ENCODE data around the gene DIAPH3. TPM values are rescaled to one million over a fixed set of nuclear protein-coding genes. Genes with fewer than 3 reads are reported as not detected.

DIAPH3 gene
- total RNA-seq, 1 experiment from 2014 or later = 27.6 TPM

DNA sequence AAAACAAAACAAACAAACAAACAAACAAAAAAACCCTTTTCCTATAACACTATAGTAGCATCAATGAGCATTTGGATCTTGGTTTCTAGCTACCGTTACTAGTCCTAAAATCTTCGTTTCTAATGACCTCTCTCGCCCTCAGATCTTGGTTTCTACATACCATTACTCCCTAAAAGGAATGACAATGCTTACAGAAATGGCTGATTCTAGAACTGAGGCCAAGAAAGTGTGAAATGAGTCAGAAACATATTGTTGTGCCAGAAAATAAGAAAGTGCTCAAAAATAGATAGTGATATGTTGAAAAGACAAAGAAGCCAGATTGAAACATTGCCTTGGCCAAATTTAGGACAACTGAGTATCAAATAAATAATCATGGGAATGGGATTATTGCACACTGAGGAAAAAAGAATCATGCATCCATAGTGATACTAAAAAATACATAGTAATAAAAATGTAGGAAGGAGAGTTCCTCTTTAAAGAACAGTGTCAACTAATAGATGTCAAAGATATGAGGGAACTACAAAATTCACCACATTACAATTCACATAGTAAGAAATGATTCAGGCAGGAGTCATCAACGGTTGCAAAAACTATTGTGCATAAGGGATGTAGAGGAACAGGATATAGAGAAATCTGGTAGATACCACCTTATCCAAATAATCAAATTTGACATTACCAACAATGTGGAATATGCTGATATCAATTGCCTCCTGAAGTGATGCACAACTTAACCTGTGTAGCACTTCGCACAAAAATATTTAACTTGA lies 386.6 kb downstream of the DIAPH3 start:
- H3K36me3 Mint-ChIP-seq = no peaks in the 10 kb centered on the region
- POLR2A ChIA-PET = no interaction called here
- no peaks in the 10 kb centered on the region for H3K9me3 Mint-ChIP-seq
- CTCF ChIA-PET = no interaction called here
- no peak overlapping the region for H3K4me3 Mint-ChIP-seq
- no peak for DNase-seq (ENCODE audit: low spot score)
- no peak overlapping the region for H3K27ac Mint-ChIP-seq
- no peak for ATAC-seq
- H3K4me1 Mint-ChIP-seq = 0 out of 2 replicates have a peak, but pooled peaks cover 3% of the 10 kb centered on the region
- TF ChIP-seq, protein P1, sequence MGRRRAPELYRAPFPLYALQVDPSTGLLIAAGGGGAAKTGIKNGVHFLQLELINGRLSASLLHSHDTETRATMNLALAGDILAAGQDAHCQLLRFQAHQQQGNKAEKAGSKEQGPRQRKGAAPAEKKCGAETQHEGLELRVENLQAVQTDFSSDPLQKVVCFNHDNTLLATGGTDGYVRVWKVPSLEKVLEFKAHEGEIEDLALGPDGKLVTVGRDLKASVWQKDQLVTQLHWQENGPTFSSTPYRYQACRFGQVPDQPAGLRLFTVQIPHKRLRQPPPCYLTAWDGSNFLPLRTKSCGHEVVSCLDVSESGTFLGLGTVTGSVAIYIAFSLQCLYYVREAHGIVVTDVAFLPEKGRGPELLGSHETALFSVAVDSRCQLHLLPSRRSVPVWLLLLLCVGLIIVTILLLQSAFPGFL (CRISPR knock-in tag; IDR thresholded peaks at IDR 0.05; ENCODE audit: borderline replicate concordance) = no peak
- TF ChIP-seq MXD4 (CRISPR knock-in tag; IDR thresholded peaks at IDR 0.05; ENCODE audit: borderline replicate concordance) = no peak
- no peak for TF ChIP-seq GTF2I (CRISPR knock-in tag; conservative IDR thresholded peaks at IDR 0.05)
- TF ChIP-seq, protein P2, sequence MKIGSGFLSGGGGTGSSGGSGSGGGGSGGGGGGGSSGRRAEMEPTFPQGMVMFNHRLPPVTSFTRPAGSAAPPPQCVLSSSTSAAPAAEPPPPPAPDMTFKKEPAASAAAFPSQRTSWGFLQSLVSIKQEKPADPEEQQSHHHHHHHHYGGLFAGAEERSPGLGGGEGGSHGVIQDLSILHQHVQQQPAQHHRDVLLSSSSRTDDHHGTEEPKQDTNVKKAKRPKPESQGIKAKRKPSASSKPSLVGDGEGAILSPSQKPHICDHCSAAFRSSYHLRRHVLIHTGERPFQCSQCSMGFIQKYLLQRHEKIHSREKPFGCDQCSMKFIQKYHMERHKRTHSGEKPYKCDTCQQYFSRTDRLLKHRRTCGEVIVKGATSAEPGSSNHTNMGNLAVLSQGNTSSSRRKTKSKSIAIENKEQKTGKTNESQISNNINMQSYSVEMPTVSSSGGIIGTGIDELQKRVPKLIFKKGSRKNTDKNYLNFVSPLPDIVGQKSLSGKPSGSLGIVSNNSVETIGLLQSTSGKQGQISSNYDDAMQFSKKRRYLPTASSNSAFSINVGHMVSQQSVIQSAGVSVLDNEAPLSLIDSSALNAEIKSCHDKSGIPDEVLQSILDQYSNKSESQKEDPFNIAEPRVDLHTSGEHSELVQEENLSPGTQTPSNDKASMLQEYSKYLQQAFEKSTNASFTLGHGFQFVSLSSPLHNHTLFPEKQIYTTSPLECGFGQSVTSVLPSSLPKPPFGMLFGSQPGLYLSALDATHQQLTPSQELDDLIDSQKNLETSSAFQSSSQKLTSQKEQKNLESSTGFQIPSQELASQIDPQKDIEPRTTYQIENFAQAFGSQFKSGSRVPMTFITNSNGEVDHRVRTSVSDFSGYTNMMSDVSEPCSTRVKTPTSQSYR (CRISPR knock-in tag; IDR thresholded peaks at IDR 0.05) = no peak
- no peak for TF ChIP-seq NFE2L1 (CRISPR knock-in tag; IDR thresholded peaks at IDR 0.05)
- TF ChIP-seq ELF4 (CRISPR knock-in tag; IDR thresholded peaks at IDR 0.05; ENCODE audit: low read depth) = no peak
- TF ChIP-seq FOXJ3 (CRISPR knock-in tag; IDR thresholded peaks at IDR 0.05; ENCODE audit: borderline replicate concordance) = no peak
- no peak for TF ChIP-seq GRHL2 (CRISPR knock-in tag; IDR thresholded peaks at IDR 0.05; ENCODE audit: insufficient replicate concordance, severe bottlenecking)
- TF ChIP-seq, protein P3, sequence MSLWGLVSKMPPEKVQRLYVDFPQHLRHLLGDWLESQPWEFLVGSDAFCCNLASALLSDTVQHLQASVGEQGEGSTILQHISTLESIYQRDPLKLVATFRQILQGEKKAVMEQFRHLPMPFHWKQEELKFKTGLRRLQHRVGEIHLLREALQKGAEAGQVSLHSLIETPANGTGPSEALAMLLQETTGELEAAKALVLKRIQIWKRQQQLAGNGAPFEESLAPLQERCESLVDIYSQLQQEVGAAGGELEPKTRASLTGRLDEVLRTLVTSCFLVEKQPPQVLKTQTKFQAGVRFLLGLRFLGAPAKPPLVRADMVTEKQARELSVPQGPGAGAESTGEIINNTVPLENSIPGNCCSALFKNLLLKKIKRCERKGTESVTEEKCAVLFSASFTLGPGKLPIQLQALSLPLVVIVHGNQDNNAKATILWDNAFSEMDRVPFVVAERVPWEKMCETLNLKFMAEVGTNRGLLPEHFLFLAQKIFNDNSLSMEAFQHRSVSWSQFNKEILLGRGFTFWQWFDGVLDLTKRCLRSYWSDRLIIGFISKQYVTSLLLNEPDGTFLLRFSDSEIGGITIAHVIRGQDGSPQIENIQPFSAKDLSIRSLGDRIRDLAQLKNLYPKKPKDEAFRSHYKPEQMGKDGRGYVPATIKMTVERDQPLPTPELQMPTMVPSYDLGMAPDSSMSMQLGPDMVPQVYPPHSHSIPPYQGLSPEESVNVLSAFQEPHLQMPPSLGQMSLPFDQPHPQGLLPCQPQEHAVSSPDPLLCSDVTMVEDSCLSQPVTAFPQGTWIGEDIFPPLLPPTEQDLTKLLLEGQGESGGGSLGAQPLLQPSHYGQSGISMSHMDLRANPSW (CRISPR knock-in tag; conservative IDR thresholded peaks at IDR 0.05; ENCODE audit: low read depth) = no peak
- TF ChIP-seq MAX (CRISPR knock-in tag; IDR thresholded peaks at IDR 0.05) = no peak
- TF ChIP-seq, protein P4, sequence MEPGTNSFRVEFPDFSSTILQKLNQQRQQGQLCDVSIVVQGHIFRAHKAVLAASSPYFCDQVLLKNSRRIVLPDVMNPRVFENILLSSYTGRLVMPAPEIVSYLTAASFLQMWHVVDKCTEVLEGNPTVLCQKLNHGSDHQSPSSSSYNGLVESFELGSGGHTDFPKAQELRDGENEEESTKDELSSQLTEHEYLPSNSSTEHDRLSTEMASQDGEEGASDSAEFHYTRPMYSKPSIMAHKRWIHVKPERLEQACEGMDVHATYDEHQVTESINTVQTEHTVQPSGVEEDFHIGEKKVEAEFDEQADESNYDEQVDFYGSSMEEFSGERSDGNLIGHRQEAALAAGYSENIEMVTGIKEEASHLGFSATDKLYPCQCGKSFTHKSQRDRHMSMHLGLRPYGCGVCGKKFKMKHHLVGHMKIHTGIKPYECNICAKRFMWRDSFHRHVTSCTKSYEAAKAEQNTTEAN (CRISPR knock-in tag; IDR thresholded peaks at IDR 0.05) = no peak
- TF ChIP-seq FOXP1 (CRISPR knock-in tag; IDR thresholded peaks at IDR 0.05; ENCODE audit: borderline replicate concordance) = no peak
- TF ChIP-seq ZNF425 (CRISPR knock-in tag; conservative IDR thresholded peaks at IDR 0.05) = no peak
- no peak for TF ChIP-seq ZNF219 (CRISPR knock-in tag; IDR thresholded peaks at IDR 0.05; ENCODE audit: borderline replicate concordance)
- no peak for TF ChIP-seq JUN (CRISPR knock-in tag; IDR thresholded peaks at IDR 0.05)
- TF ChIP-seq, protein P5, sequence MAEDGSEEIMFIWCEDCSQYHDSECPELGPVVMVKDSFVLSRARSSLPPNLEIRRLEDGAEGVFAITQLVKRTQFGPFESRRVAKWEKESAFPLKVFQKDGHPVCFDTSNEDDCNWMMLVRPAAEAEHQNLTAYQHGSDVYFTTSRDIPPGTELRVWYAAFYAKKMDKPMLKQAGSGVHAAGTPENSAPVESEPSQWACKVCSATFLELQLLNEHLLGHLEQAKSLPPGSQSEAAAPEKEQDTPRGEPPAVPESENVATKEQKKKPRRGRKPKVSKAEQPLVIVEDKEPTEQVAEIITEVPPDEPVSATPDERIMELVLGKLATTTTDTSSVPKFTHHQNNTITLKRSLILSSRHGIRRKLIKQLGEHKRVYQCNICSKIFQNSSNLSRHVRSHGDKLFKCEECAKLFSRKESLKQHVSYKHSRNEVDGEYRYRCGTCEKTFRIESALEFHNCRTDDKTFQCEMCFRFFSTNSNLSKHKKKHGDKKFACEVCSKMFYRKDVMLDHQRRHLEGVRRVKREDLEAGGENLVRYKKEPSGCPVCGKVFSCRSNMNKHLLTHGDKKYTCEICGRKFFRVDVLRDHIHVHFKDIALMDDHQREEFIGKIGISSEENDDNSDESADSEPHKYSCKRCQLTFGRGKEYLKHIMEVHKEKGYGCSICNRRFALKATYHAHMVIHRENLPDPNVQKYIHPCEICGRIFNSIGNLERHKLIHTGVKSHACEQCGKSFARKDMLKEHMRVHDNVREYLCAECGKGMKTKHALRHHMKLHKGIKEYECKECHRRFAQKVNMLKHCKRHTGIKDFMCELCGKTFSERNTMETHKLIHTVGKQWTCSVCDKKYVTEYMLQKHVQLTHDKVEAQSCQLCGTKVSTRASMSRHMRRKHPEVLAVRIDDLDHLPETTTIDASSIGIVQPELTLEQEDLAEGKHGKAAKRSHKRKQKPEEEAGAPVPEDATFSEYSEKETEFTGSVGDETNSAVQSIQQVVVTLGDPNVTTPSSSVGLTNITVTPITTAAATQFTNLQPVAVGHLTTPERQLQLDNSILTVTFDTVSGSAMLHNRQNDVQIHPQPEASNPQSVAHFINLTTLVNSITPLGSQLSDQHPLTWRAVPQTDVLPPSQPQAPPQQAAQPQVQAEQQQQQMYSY (CRISPR knock-in tag; IDR thresholded peaks at IDR 0.05) = no peak
- TF ChIP-seq USF1 (CRISPR knock-in tag; IDR thresholded peaks at IDR 0.05) = no peak
- no peaks in the 10 kb centered on the region for H3K27me3 Mint-ChIP-seq (ENCODE audit: low read depth)

Measured in WTC11 (cell line).